ENCODE measurements around the gene GUCA2A. TPM values are rescaled to one million over a fixed set of nuclear protein-coding genes. Genes with fewer than 3 reads are reported as not detected.

Gene GUCA2A
- total RNA-seq, 4 donors from 2014 or later: not detected

DNA sequence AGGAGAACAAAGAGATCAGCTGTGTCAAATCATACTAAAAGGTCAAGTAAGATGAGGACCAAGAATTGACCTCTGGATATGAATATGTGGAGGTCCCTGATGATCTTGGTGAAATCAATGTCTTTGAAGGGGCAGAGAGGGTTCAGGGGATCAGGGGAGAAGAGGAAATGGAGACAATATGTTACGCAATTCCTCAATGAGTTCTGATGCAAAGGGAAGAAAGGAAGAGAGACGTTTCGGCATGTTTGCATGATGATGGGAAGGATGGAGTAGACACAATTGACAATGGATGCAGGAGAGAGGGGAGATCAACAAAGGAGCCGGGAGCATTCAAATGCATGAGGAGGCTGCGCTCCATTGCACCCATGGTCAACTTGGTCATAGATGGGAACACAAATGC, 47.3 kb downstream of the GUCA2A start:
- no peaks in the 10 kb centered on the region for H3K9me3 ChIP-seq
- H3K36me3 ChIP-seq: no peaks in the 10 kb centered on the region
- no peak for DNase-seq (ENCODE audit: low spot score in 2 of 2)
- no peaks in the 10 kb centered on the region for H3K27me3 ChIP-seq
- no peak overlapping the region for H3K27ac ChIP-seq
- WGBS, 2 donors: 75 to 82% methylated on average over 5 of the region's 5 CpGs
- H3K4me3 ChIP-seq: no peak overlapping the region
- H3K4me1 ChIP-seq: no peaks in the 10 kb centered on the region
- no peak for TF ChIP-seq EP300 (IDR thresholded peaks at IDR 0.05)
- TF ChIP-seq, protein P1, sequence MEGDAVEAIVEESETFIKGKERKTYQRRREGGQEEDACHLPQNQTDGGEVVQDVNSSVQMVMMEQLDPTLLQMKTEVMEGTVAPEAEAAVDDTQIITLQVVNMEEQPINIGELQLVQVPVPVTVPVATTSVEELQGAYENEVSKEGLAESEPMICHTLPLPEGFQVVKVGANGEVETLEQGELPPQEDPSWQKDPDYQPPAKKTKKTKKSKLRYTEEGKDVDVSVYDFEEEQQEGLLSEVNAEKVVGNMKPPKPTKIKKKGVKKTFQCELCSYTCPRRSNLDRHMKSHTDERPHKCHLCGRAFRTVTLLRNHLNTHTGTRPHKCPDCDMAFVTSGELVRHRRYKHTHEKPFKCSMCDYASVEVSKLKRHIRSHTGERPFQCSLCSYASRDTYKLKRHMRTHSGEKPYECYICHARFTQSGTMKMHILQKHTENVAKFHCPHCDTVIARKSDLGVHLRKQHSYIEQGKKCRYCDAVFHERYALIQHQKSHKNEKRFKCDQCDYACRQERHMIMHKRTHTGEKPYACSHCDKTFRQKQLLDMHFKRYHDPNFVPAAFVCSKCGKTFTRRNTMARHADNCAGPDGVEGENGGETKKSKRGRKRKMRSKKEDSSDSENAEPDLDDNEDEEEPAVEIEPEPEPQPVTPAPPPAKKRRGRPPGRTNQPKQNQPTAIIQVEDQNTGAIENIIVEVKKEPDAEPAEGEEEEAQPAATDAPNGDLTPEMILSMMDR (IDR thresholded peaks at IDR 0.05): no peak
- no peak for TF ChIP-seq POLR2A (IDR thresholded peaks at IDR 0.05)

DNA sequence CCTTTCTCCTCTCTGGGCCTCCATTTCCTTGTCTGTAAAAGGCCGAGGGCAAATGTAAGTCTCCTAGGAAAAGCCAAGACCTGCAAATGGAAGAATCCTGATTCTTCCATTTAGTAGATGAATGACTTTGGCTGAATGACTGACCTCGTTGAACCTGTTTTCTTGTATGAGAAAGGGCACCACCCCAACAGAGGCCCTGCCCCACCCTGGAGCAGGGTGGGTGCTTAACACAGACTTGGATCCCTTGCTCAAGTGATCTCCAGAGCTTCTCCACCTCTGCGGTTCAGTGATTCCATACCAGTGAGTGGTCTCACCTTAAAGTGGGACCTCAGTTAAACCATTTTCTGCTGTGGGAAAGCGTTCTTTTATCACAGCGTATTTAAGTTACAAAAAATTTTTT, 50.3 kb downstream of the GUCA2A start:
- TF ChIP-seq EP300 (IDR thresholded peaks at IDR 0.05) (no peak), POLR2A (IDR thresholded peaks at IDR 0.05) (no peak)
- TF ChIP-seq, protein P1 (IDR thresholded peaks at IDR 0.05): no peak
- DNase-seq (ENCODE audit: low spot score in 2 of 2): no peak
- Histone ChIP-seq H3K27ac (no peak overlapping the region), H3K36me3 (no peaks in the 10 kb centered on the region), H3K4me3 (no peak overlapping the region), H3K27me3 (no peaks in the 10 kb centered on the region), H3K9me3 (no peaks in the 10 kb centered on the region), H3K4me1 (no peaks in the 10 kb centered on the region)
- 67 to 69% methylated on average over 5 of the region's 5 CpGs for WGBS, 2 donors

Other genes with a start within 250 kb of the GUCA2A start
- gene HIVEP3, start 245.8 kb downstream of the GUCA2A start, total RNA-seq: 1 to 10 TPM; 4.2 to 6.5 (median 4.7) TPM
- not detected for gene GUCA2B, start 11.3 kb downstream of the GUCA2A start, total RNA-seq
- 10 to 100 TPM; 42.7 to 68.1 (median 64.5) TPM for gene FOXJ3, start 170.5 kb upstream of the GUCA2A start, total RNA-seq
- 1 to 10 TPM in 2 of 4 donors, under 1 TPM in 1, not detected in 1; 0.30 to 3.1 (median 2.2) TPM for gene RIMKLA, start 216.0 kb upstream of the GUCA2A start, total RNA-seq